OCI-LY3 (cell line): ENCODE measurements around the gene STRBP.

Source experiments
- H2AFZ ChIP-seq: fragments of 200-600, 300-600 bp; shearing (Covaris generic); 2 replicates; pipeline ENCODE4 v1.6.0; 2014; ENCODE audit warnings: antibody characterized with exemption, low read depth, low read length
- H3K27ac ChIP-seq: fragments of 200-600, 300-600 bp; sonication (generic); 2 replicates; pipeline ENCODE4 v1.5.1; 2014; ENCODE audit warnings: mild to moderate bottlenecking, low read length, moderate library complexity, mixed read lengths
- H3K27me3 ChIP-seq: fragments of 200-600, 300-600 bp; sonication (generic); 2 replicates; pipeline ENCODE4 v1.6.1; 2014; ENCODE audit warnings: low read depth, low read length, mixed read lengths
- H3K36me3 ChIP-seq: fragments of 200-600, 300-600 bp; sonication (generic); replicated peaks from 2 replicates; pipeline ENCODE3; 2014; ENCODE audit warnings: low read depth, low read length, mixed read lengths
- H3K4me1 ChIP-seq: fragments of 300-600, 200-600 bp; sonication (generic); 2 replicates; pipeline ENCODE4 v1.6.1; 2014; ENCODE audit warnings: low read length, mixed read lengths
- H3K4me2 ChIP-seq: fragments of 200-600, 300-600 bp; sonication (generic); 2 replicates; pipeline ENCODE4 v1.6.1; 2014; ENCODE audit warnings: low read length, mixed read lengths
- H3K4me3 ChIP-seq: fragments of 300-600, 200-600 bp; sonication (generic); 2 replicates; pipeline ENCODE4 v1.5.1; 2014; ENCODE audit warnings: antibody characterized with exemption, mild to moderate bottlenecking, low read length, moderate library complexity
- H3K79me2 ChIP-seq: fragments of 300-600, 200-600 bp; shearing (Covaris generic); 2 replicates; pipeline ENCODE4 v1.6.1; 2014; ENCODE audit warnings: mild to moderate bottlenecking, low read length, mixed read lengths
- H3K9ac ChIP-seq: fragments of 300-600, 200-600 bp; shearing (Covaris generic); 2 replicates; pipeline ENCODE4 v1.6.0; 2014; ENCODE audit warnings: mild to moderate bottlenecking, low read length, moderate library complexity
- H3K9me3 ChIP-seq: fragments of 200-600, 300-600 bp; shearing (Covaris generic); 2 replicates; pipeline ENCODE4 v1.6.1; 2014; ENCODE audit warnings: low read length, mixed read lengths; ENCODE audit not compliant: insufficient read depth
- H4K20me1 ChIP-seq: fragments of 200-600, 300-600 bp; sonication (generic); 2 replicates; pipeline ENCODE4 v1.6.1; 2016; ENCODE audit warnings: low read length, mixed read lengths; ENCODE audit not compliant: insufficient read depth
- EZH2phosphoT487 ChIP-seq: fragments of 200-600 bp; shearing (Covaris generic); IDR thresholded peaks from 2 replicates; pipeline ENCODE4 v1.6.1; 2018; ENCODE audit warnings: antibody characterized with exemption, mixed run types, low read depth
- TF ChIP-seq, protein P1 (sequence below): fragments of 200-600, 300-600 bp; sonication (generic); IDR thresholded peaks from 2 replicates; pipeline ENCODE4 v1.5.1; 2014; ENCODE audit warnings: antibody characterized with exemption, low read length, low read depth

Gene STRBP

DNA sequence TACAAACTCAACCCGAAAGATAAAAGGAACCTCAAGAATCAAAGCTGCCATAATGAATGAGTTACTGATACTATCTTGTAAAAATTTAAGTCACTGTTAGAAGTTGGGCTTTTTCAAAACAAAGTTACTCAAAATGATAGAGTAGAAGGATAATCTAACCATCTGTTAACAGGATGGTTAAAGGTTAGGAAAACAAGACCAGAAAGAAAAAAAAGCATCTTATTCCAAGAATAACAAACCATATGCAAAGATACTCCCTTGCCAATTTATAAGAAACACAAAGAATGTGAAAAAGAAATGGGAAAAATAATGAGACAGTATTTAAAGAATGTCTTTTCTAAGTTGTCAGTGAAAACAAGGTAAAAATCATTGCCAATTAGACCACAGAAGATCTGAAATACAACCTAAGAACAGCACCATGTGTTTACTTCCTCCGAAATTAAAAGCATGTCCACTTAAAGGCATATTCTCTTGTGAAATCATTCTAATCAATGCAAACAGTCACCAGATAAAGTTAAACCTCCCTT, 51.2 kb downstream of the STRBP start:
- Histone ChIP-seq H3K4me1 (no peaks in the 10 kb centered on the region), H3K9me3 (no peaks in the 10 kb centered on the region), H3K4me3 (no peak overlapping the region), H3K36me3 (no peaks in the 10 kb centered on the region), H4K20me1 (peaks cover 4% of the 10 kb centered on the region; the same call in 1 of the 2 replicates), H3K27me3 (no peaks in the 10 kb centered on the region), H3K9ac (no peak overlapping the region), H3K27ac (no peak overlapping the region), H3K4me2 (no peak overlapping the region), H3K79me2 (no peaks in the 10 kb centered on the region), H2AFZ (no peak overlapping the region)
- TF ChIP-seq, protein P1, sequence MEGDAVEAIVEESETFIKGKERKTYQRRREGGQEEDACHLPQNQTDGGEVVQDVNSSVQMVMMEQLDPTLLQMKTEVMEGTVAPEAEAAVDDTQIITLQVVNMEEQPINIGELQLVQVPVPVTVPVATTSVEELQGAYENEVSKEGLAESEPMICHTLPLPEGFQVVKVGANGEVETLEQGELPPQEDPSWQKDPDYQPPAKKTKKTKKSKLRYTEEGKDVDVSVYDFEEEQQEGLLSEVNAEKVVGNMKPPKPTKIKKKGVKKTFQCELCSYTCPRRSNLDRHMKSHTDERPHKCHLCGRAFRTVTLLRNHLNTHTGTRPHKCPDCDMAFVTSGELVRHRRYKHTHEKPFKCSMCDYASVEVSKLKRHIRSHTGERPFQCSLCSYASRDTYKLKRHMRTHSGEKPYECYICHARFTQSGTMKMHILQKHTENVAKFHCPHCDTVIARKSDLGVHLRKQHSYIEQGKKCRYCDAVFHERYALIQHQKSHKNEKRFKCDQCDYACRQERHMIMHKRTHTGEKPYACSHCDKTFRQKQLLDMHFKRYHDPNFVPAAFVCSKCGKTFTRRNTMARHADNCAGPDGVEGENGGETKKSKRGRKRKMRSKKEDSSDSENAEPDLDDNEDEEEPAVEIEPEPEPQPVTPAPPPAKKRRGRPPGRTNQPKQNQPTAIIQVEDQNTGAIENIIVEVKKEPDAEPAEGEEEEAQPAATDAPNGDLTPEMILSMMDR, result no peak
- TF ChIP-seq EZH2phosphoT487, result no peak

- Histone ChIP-seq H3K4me3 (no peak overlapping the region), H3K27ac (no peak overlapping the region), H3K79me2 (no peaks in the 10 kb centered on the region), H3K9ac (no peak overlapping the region), H2AFZ (no peak overlapping the region), H4K20me1 (peaks cover 4% of the 10 kb centered on the region; the same call in 1 of the 2 replicates), H3K27me3 (no peaks in the 10 kb centered on the region), H3K36me3 (no peaks in the 10 kb centered on the region), H3K9me3 (no peaks in the 10 kb centered on the region), H3K4me2 (no peak overlapping the region), H3K4me1 (no peaks in the 10 kb centered on the region)
- no peak for TF ChIP-seq EZH2phosphoT487
- TF ChIP-seq, protein P1, result no peak
Observed at GRCh38 chr9:123216251-123216797, 52.1 kb downstream of the STRBP start.

DNA sequence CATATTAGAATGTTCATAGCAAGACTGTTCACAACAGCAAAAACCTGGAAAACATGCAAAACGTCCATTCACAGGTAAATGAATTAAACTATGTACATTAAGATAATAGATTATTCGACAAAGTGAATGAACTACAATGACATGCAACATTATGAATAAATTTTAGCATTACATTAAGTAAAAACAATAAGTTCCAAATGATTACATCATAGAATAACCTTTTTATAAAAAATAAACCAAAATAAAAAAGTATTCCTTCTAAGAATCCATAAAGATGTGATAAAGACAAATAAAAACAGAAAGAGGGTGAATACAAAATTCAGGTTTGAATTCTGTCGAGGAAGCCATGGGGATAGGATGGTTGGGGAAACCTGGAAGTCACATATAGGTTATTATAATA, 57.3 kb downstream of the STRBP start:
- Histone ChIP-seq H3K9ac (no peak overlapping the region), H3K79me2 (no peaks in the 10 kb centered on the region), H3K4me1 (no peaks in the 10 kb centered on the region), H3K4me2 (no peak overlapping the region), H3K27ac (no peak overlapping the region), H3K27me3 (no peaks in the 10 kb centered on the region), H4K20me1 (no peaks in the 10 kb centered on the region), H2AFZ (no peak overlapping the region), H3K36me3 (no peaks in the 10 kb centered on the region), H3K4me3 (no peak overlapping the region), H3K9me3 (no peaks in the 10 kb centered on the region)
- TF ChIP-seq EZH2phosphoT487, result no peak
- TF ChIP-seq, protein P1, result no peak

- Histone ChIP-seq H3K27ac (no peak overlapping the region), H3K79me2 (no peaks in the 10 kb centered on the region), H3K36me3 (no peaks in the 10 kb centered on the region), H3K4me3 (no peak overlapping the region), H3K4me2 (no peak overlapping the region), H2AFZ (no peak overlapping the region), H3K9ac (no peak overlapping the region), H3K9me3 (no peaks in the 10 kb centered on the region), H3K27me3 (no peaks in the 10 kb centered on the region), H4K20me1 (no peaks in the 10 kb centered on the region), H3K4me1 (no peaks in the 10 kb centered on the region)
- TF ChIP-seq, protein P1, result no peak
- TF ChIP-seq EZH2phosphoT487, result no peak
Observed at GRCh38 chr9:123208626-123209174, 59.7 kb downstream of the STRBP start.
